ENCODE measurements around the gene RIMS3.

Gene RIMS3

DNA sequence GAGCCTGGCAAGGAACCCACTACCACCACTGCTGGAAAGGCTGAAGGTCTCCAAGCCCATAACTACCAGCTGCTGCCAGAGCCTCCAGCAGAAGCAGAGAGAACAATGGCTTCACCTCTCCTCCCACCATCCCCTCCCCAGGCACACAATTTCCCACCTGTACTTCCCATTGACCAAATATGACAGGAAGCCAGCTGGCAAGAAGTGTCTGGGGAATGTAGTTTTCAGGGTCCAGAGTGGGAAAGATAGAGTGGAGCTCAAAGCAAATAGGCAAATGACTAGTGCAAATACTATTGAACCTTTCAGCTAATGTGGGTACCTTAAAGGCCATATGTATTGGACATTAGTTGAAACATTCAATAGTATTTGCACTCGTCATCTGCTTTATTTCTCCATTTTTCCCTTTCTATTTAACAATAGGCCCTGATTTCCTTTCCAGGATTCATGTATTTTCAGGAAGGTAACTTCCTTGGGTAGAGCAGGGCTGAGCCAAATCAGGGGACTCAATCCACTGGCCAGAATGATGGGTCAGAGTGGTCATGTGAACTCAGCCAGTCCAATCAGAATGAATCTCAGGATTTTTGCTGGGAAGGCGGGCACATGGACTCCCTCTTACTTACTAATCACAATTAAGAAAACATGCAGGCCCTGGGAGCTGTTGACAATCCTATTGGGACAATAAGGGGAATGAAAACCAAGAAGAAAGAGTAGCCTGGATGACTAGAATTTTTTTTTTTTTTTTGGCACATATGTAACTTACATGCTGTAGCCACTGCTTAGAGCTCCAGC is 13.9 kb upstream of the RIMS3 start:
- H3K27ac ChIP-seq, result no peak overlapping the region
- no peak overlapping the region for H3K4me3 ChIP-seq
- no peak for DNase-seq (ENCODE audit: low spot score)
- TF ChIP-seq CTCF (IDR thresholded peaks at IDR 0.05), result no peak

GRCh38 chr1:40676501-40676900 is 11.0 kb upstream of the RIMS3 start:
- DNase-seq (ENCODE audit: low spot score), result no peak
- Histone ChIP-seq H3K4me3 (no peak overlapping the region), H3K27ac (no peak overlapping the region)
- no peak for TF ChIP-seq CTCF (IDR thresholded peaks at IDR 0.05)

DNA sequence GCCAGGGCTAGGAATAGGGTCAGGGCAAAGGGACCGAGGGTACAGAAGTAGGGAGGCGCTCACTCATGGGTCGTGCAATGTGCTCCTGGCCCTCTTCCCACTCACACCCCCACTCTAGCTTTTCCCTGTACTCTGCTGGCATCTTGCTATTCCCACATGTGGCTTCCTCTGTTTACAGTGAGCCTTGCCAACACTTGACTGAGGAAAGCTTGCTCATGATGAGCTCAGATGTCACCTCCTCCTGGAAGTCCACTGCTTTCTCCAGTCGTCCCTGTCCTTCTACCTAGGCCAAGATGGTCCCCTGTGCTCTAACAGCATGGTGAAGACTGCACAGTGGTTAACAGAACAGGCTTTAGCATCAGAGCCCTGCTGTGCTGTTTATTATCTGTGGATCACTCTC is 8.0 kb upstream of the RIMS3 start:
- DNase-seq (ENCODE audit: low spot score), result no peak
- Histone ChIP-seq H3K27ac (no peak overlapping the region), H3K4me3 (no peak overlapping the region)
- no peak for TF ChIP-seq CTCF (IDR thresholded peaks at IDR 0.05)

- no peak for DNase-seq (ENCODE audit: low spot score)
- Histone ChIP-seq H3K4me3 (peak overlapping the region; percentile 43), H3K27ac (no peak overlapping the region)
- peak; percentile 88 for TF ChIP-seq CTCF (IDR thresholded peaks at IDR 0.05)
These were observed 3.5 kb upstream of the RIMS3 start for GRCh38 chr1:40668769-40669525.

DNA sequence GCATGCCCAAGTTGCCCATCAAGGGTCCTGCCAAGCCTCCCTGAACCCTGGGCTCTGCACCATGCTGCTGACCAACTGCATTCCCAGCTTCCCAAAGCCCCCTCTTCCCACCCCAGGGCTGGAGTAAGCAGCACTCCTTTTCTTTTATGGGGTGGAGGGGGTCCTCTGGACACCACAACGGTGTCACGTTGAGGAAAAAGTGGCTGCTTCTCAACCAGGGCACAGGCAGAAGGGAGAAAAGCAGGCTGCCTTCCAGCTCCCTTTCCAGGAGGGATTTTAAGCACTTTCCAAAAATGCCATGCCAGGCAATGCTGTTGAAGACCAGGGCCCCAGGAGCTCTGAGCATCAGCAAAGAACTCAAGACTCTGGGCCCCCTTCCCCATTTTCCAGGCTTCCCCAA is 691 bp downstream of the RIMS3 start:
- H3K27ac ChIP-seq, result peak overlapping the region; percentile 74 to 91
- TF ChIP-seq CTCF (IDR thresholded peaks at IDR 0.05), result no peak
- DNase-seq (ENCODE audit: low spot score), result no peak
- H3K4me3 ChIP-seq, result peak overlapping the region; percentile 97

DNA sequence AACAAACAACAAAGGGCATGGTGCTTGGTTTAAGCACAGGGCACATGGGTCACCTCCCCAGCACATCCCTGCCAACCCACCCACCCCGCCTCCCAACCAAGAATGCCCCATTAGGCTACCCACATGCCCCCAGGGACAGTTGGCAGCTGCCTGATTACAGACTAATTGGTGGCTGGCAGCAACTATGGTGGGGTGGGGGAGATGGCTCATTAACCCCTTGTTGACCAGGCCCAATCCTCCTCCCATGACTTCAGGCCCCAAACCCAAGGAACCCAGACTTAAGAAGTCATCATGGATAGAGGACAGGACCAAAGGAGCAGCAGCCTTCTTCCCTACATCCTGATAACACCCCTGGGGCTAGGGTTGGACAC is 1.3 kb downstream of the RIMS3 start:
- peak overlapping the region; percentile 97 for H3K4me3 ChIP-seq
- no peak for TF ChIP-seq CTCF (IDR thresholded peaks at IDR 0.05)
- peak overlapping the region in 1 of 2 donors; percentile 91 for H3K27ac ChIP-seq
- DNase-seq (ENCODE audit: low spot score), result no peak

Data from coronary artery (tissue), 2 donors.